22Rv1 (cell line): ENCODE measurements around the gene UNG.

Experiments
- CTCF ChIP-seq: fragments of 450-650 bp; IDR thresholded peaks from 2 replicates; pipeline ENCODE4 v1.5.1; 2017; ENCODE audit warnings: mild to moderate bottlenecking
- ZFX ChIP-seq: fragments of 450-650 bp; IDR thresholded peaks from 2 replicates; pipeline ENCODE4 v1.6.1; 2017; ENCODE audit warnings: antibody characterized with exemption, borderline replicate concordance

GRCh38 chr12:109098651-109099050 is 1.3 kb downstream of the UNG start:
- no peak for TF ChIP-seq CTCF
- TF ChIP-seq ZFX, result no peak
